Measurements from ENCODE around the gene PTRH2. TPM values are rescaled to one million over a fixed set of nuclear protein-coding genes. Genes with fewer than 3 reads are reported as not detected.

The PTRH2 gene
- total RNA-seq, 2 donors from 2014 or later: 22.2 to 29.3 TPM

Other genes with a start within 250 kb of the PTRH2 start
- gene DHX40, start 141.8 kb downstream of the PTRH2 start, total RNA-seq: 10 to 100 TPM; 35.9 to 37.5 TPM
- gene CLTC, start 87.5 kb downstream of the PTRH2 start, total RNA-seq: 100 to 1,000 TPM; 144 to 149 TPM
- 100 to 1,000 TPM; 236 to 324 TPM for gene VMP1, start 224 bp upstream of the PTRH2 start, total RNA-seq
- gene TUBD1, start 185.5 kb upstream of the PTRH2 start, total RNA-seq: 10 to 100 TPM; 13.8 to 14.3 TPM
- gene RPS6KB1, start 185.7 kb upstream of the PTRH2 start, total RNA-seq: 10 to 100 TPM; 65.8 to 68.8 TPM